Parathyroid adenoma (tissue), 2 donors: ENCODE measurements around the gene SLC22A17.

Source experiments
- H2AFZ ChIP-seq: fragments of 300-600 bp; sonication (generic); one replicate; pipeline ENCODE4 v1.7.0; 2017; ENCODE audit warnings: antibody characterized with exemption, mild to moderate bottlenecking
- H3K27ac ChIP-seq: fragments of 300-600 bp; sonication (generic); one replicate; pipeline ENCODE4 v1.7.0; 2017
- H3K27me3 ChIP-seq: fragments of 300-600 bp; sonication (generic); one replicate; pipeline ENCODE4 v1.7.0; 2017; ENCODE audit warnings: low read length; ENCODE audit not compliant: control insufficient read depth, insufficient read depth
- H3K36me3 ChIP-seq: fragments of 300-600 bp; sonication (generic); one replicate; pipeline ENCODE4 v1.7.0; 2017; ENCODE audit warnings: low read length; ENCODE audit not compliant: control insufficient read depth, insufficient read depth
- H3K4me1 ChIP-seq: fragments of 300-600 bp; sonication (generic); one replicate; pipeline ENCODE4 v1.7.0; 2017; ENCODE audit warnings: control low read depth
- H3K4me2 ChIP-seq: fragments of 300-600 bp; sonication (generic); one replicate; pipeline ENCODE4 v1.7.0; 2017; ENCODE audit warnings: low read length
- H3K4me3 ChIP-seq: fragments of 300-600 bp; sonication (generic); one replicate; pipeline ENCODE4 v1.7.0; 2017; ENCODE audit warnings: low read depth, low read length
- H3K79me2 ChIP-seq: fragments of 300-600 bp; sonication (generic); one replicate; pipeline ENCODE4 v1.7.0; 2017; ENCODE audit warnings: control low read depth
- H3K9ac ChIP-seq: fragments of 300-600 bp; sonication (generic); one replicate; pipeline ENCODE4 v1.7.0; 2017; ENCODE audit warnings: mild to moderate bottlenecking
- H3K9me3 ChIP-seq: fragments of 300-600 bp; sonication (generic); one replicate; pipeline ENCODE4 v1.7.0; 2017; ENCODE audit warnings: low read length; ENCODE audit not compliant: control insufficient read depth
- CTCF ChIP-seq: fragments of 300-600 bp; sonication (generic); IDR thresholded peaks from one replicate; pipeline ENCODE4 v1.7.0; 2017; ENCODE audit warnings: antibody characterized with exemption, mild to moderate bottlenecking
- donor health status: primary hyperparathyroidism.

SLC22A17 gene

GRCh38 chr14:23301969-23302289 lies 50.8 kb downstream of the SLC22A17 start:
- Histone ChIP-seq H3K4me1 (peaks cover 11% of the 10 kb centered on the region), H3K9me3 (no peaks in the 10 kb centered on the region), H3K79me2 (peaks cover 3% of the 10 kb centered on the region)

GRCh38 chr14:23301288-23301968 lies 51.3 kb downstream of the SLC22A17 start:
- Histone ChIP-seq H3K9ac (peak overlapping the region; percentile 78), H3K4me1 (peaks cover 11% of the 10 kb centered on the region), H3K79me2 (no peaks in the 10 kb centered on the region), H2AFZ (peak overlapping the region; percentile 99), H3K4me2 (peak overlapping the region; percentile 99), H3K9me3 (no peaks in the 10 kb centered on the region), H3K4me3 (peak overlapping the region; percentile 79), H3K27ac (peak overlapping the region; percentile 96), H3K36me3 (no peaks in the 10 kb centered on the region), H3K27me3 (no peaks in the 10 kb centered on the region)
- peak; percentile 74 for TF ChIP-seq CTCF

More at GRCh38 chr14:23301969-23302289, 50.8 kb downstream of the SLC22A17 start:
- H3K4me3 ChIP-seq: peak overlapping the region; percentile 79
- peak; percentile 3 for TF ChIP-seq CTCF
- H3K9ac ChIP-seq: peak overlapping the region; percentile 78
- H3K27ac ChIP-seq: peak overlapping the region; percentile 94
- H2AFZ ChIP-seq: peak overlapping the region; percentile 99
- H3K4me2 ChIP-seq: peak overlapping the region; percentile 99
- no peaks in the 10 kb centered on the region for H3K27me3 ChIP-seq
- H3K36me3 ChIP-seq: no peaks in the 10 kb centered on the region

- Histone ChIP-seq H3K4me2 (peak overlapping the region; percentile 92), H3K9ac (peak overlapping the region; percentile 55), H3K9me3 (no peaks in the 10 kb centered on the region), H3K36me3 (no peaks in the 10 kb centered on the region), H3K79me2 (no peaks in the 10 kb centered on the region), H3K27me3 (no peaks in the 10 kb centered on the region), H3K27ac (peak overlapping the region; percentile 96), H3K4me3 (peak overlapping the region; percentile 70), H3K4me1 (peaks cover 8% of the 10 kb centered on the region), H2AFZ (peak overlapping the region; percentile 81)
- TF ChIP-seq CTCF: no peak
These were observed 51.9 kb downstream of the SLC22A17 start for GRCh38 chr14:23300687-23301223.

- peak overlapping the region; percentile 55 for H3K9ac ChIP-seq
- H3K27me3 ChIP-seq: no peaks in the 10 kb centered on the region
- peak overlapping the region; percentile 81 for H2AFZ ChIP-seq
- no peak for TF ChIP-seq CTCF
- no peaks in the 10 kb centered on the region for H3K9me3 ChIP-seq
- peak overlapping the region; percentile 70 for H3K4me3 ChIP-seq
- no peaks in the 10 kb centered on the region for H3K79me2 ChIP-seq
- H3K4me1 ChIP-seq: peaks cover 10% of the 10 kb centered on the region
- H3K4me2 ChIP-seq: peak overlapping the region; percentile 92
- peak overlapping the region; percentile 96 for H3K27ac ChIP-seq
- H3K36me3 ChIP-seq: no peaks in the 10 kb centered on the region
These were observed 52.6 kb downstream of the SLC22A17 start for GRCh38 chr14:23299986-23300686.
